Fibroblast of lung (primary cell): Measurements from ENCODE around the gene PTPRO.

Experiments used
- CTCF ChIP-seq, 2 donors: IDR thresholded peaks in 1 of 2; conservative IDR thresholded peaks in 1 of 2; 1 replicate in 1 of 2; 2 replicates in 1 of 2; pipeline ENCODE4 v1.5.1; 2011 to 2012; ENCODE audit warnings: low read length in 2 of 2, control low read depth in 1 of 2, inconsistent platforms in 1 of 2, low read depth in 1 of 2, mild to moderate bottlenecking in 1 of 2
- EZH2 ChIP-seq: IDR thresholded peaks from 2 replicates; pipeline ENCODE4 v1.5.1; 2012; ENCODE audit warnings: low read length, control low read depth, mild to moderate bottlenecking; ENCODE audit errors: missing control alignments

DNA sequence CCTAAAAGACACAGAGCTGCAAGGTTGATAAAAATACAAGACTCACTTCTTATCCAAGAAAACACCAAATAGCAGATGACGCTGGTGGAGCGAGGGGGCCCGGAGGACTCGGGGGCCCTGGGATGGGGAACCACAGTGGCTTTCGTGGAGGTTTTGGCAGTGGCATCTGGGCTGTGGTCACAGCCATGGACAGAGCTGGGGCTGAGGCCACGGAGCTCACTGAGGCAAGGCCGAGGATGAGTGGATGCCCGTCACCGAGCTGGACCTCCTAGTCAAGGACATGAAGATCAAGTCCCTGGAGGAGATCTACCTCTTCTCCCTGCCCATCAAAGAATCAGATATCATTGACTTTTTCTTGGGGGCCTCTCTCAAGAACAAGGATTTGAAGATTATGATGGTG, 117.2 kb downstream of the PTPRO start:
- TF ChIP-seq CTCF (conservative IDR thresholded peaks at IDR 0.05 in 1 of 2, IDR thresholded peaks at IDR 0.05 in 1 of 2; ENCODE audit: low read depth in 1 of 2, low read length in 2 of 2) (no peak), EZH2 (no peak)
